ENCODE data around the gene SERPINB1. TPM values are rescaled to one million over a fixed set of nuclear protein-coding genes. Genes with fewer than 3 reads are reported as not detected.

Gene SERPINB1
- total RNA-seq, 1 experiment from 2014 or later, result 75.6 TPM

DNA sequence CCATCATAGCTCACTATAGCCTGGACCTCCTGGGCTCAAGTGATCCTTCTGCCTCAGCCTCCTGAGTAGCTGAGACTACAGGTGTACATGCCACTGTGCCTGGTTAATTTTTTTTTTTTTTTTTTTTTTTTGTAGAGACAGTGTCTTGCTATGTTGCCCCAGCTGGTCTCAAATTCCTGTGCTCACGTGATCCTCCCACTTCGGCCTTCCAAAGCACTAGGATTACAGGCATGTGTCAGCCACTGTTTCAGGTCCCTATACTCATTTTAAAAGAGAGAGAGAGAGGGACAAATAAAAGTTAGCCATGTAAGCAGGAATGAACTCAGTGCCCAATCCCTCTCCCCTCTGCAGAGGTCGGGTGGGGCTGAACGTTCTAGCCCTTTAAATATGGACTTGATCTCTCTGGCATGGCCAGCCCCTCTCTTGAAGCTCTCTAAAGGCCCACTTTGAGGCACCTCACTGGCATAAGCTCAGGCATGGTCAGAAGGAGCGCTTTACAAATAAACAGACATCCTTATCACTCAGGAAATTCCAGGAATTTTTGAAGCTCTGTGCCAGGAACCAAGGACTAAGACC is 9.0 kb upstream of the SERPINB1 start:
- POLR2A ChIA-PET, result interaction anchor here (0.6 to 1.1 kb wide), 2 partner anchors 9 to 139 kb away, joined by 3 to 4 read pairs; partner anchors contain the start of gene SERPINB1
- peaks cover 16% of the 10 kb centered on the region for H3K4me1 Mint-ChIP-seq (ENCODE audit: low read depth, unreplicated experiment)

DNA sequence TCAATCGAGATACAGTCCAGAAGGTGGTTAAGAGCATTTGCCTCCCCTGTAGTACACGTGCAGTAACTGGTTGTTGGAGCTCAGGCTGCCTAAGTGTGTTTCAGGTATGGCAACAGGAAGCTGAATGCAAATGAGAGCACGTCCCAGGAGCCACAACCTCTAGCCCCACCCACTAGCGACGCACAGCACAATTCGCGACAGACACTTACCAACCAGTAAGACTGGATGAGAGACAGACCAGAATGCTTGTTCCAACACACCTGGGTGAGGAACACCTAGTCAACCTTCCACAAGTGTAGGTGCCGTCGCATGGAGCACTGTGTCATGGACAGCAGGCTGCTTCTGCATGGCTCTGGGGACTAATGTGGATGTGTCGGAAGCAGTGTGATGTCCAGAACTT is 7.2 kb upstream of the SERPINB1 start:
- Mint-ChIP-seq H3K4me3 (ENCODE audit: unreplicated experiment) (no peak overlapping the region), H3K27ac (ENCODE audit: unreplicated experiment) (no peak overlapping the region), H3K27me3 (ENCODE audit: insufficient read depth, unreplicated experiment) (no peaks in the 10 kb centered on the region), H3K4me1 (ENCODE audit: low read depth, unreplicated experiment) (peaks cover 16% of the 10 kb centered on the region), H3K9me3 (ENCODE audit: unreplicated experiment) (no peaks in the 10 kb centered on the region), H3K36me3 (ENCODE audit: insufficient read depth, unreplicated experiment) (no peaks in the 10 kb centered on the region)
- H3K36me3 ChIP-seq (ENCODE audit: control insufficient read depth, insufficient read depth, low read length), result no peaks in the 10 kb centered on the region
- no peaks in the 10 kb centered on the region for H3K27me3 ChIP-seq (replicated peaks; ENCODE audit: control insufficient read depth, insufficient read depth, low read length)
- no peak for DNase-seq
- no peaks in the 10 kb centered on the region for H3K9me3 ChIP-seq
- H3K4me1 ChIP-seq, result peaks cover 27% of the 10 kb centered on the region
- H3K4me3 ChIP-seq (ENCODE audit: low read depth, low read length), result no peak overlapping the region
- no TSS peak for BruUV-seq (replicated peaks)
- intact Hi-C loops (cut with micrococcal nuclease; ENCODE audit: unreplicated experiment), result loop anchor here (5.0 to 10.0 kb wide), 2 partner anchors 43 to 206 kb away; no protein-coding TSS in a partner anchor
- CTCF ChIA-PET, result no interaction called here
- POLR2A ChIA-PET, result no interaction called here
- TF ChIP-seq, protein P1, sequence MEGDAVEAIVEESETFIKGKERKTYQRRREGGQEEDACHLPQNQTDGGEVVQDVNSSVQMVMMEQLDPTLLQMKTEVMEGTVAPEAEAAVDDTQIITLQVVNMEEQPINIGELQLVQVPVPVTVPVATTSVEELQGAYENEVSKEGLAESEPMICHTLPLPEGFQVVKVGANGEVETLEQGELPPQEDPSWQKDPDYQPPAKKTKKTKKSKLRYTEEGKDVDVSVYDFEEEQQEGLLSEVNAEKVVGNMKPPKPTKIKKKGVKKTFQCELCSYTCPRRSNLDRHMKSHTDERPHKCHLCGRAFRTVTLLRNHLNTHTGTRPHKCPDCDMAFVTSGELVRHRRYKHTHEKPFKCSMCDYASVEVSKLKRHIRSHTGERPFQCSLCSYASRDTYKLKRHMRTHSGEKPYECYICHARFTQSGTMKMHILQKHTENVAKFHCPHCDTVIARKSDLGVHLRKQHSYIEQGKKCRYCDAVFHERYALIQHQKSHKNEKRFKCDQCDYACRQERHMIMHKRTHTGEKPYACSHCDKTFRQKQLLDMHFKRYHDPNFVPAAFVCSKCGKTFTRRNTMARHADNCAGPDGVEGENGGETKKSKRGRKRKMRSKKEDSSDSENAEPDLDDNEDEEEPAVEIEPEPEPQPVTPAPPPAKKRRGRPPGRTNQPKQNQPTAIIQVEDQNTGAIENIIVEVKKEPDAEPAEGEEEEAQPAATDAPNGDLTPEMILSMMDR (IDR thresholded peaks at IDR 0.05; ENCODE audit: insufficient read depth in 1 of 2, low read depth in 1 of 2, low read length in 1 of 2, severe bottlenecking in 1 of 2, unreplicated experiment in 1 of 2), result no peak

More for the DNA sequence above, 9.0 kb upstream of the SERPINB1 start:
- Mint-ChIP-seq H3K27ac (ENCODE audit: unreplicated experiment) (no peak overlapping the region), H3K36me3 (ENCODE audit: insufficient read depth, unreplicated experiment) (no peaks in the 10 kb centered on the region), H3K9me3 (ENCODE audit: unreplicated experiment) (no peaks in the 10 kb centered on the region), H3K4me3 (ENCODE audit: unreplicated experiment) (no peak overlapping the region), H3K27me3 (ENCODE audit: insufficient read depth, unreplicated experiment) (no peaks in the 10 kb centered on the region)
- Histone ChIP-seq H3K27me3 (replicated peaks; ENCODE audit: control insufficient read depth, insufficient read depth, low read length) (no peaks in the 10 kb centered on the region), H3K4me1 (peaks cover 38% of the 10 kb centered on the region), H3K4me3 (ENCODE audit: low read depth, low read length) (no peak overlapping the region), H3K9me3 (no peaks in the 10 kb centered on the region), H3K36me3 (ENCODE audit: control insufficient read depth, insufficient read depth, low read length) (no peaks in the 10 kb centered on the region)
- DNase-seq, result no peak
- no TSS peak for BruUV-seq (replicated peaks)
- CTCF ChIA-PET, result interaction anchor here (0.6 to 1.6 kb wide), 4 partner anchors 9 to 59 kb away, joined by 3 to 15 read pairs (median 4); partner anchors contain the start of gene SERPINB1
- TF ChIP-seq, protein P1 (IDR thresholded peaks at IDR 0.05; ENCODE audit: insufficient read depth in 1 of 2, low read depth in 1 of 2, low read length in 1 of 2, severe bottlenecking in 1 of 2, unreplicated experiment in 1 of 2), result no peak
- intact Hi-C loops (cut with micrococcal nuclease; ENCODE audit: unreplicated experiment), result no loop called here

DNA sequence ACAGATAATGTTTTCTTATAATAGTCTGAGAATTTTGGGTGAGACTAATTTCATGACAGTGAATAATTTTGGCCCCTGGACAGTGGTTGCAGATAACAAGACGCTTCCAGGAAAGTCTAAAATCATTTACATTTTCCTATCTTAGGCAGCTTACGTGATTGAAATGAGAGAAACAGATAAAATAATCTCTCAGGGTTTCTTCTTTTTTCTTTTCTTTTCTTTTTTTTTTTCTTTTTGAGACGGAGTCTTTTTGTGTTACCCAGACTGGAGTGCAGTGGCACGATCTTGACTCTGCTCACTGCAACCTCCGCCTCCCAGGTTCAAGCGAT is 4.2 kb upstream of the SERPINB1 start:
- peaks cover 22% of the 10 kb centered on the region for H3K4me1 Mint-ChIP-seq (ENCODE audit: low read depth, unreplicated experiment)
- H3K27ac Mint-ChIP-seq (ENCODE audit: unreplicated experiment), result no peak overlapping the region
- CTCF ChIA-PET, result interaction anchor here (0.8 to 2.4 kb wide), 17 partner anchors 18 to 218 kb away, joined by 3 to 29 read pairs (median 6); no protein-coding TSS in a partner anchor
- TF ChIP-seq, protein P1 (IDR thresholded peaks at IDR 0.05; ENCODE audit: insufficient read depth in 1 of 2, low read depth in 1 of 2, low read length in 1 of 2, severe bottlenecking in 1 of 2, unreplicated experiment in 1 of 2), result no peak
- BruUV-seq (replicated peaks), result no TSS peak
- H3K4me3 Mint-ChIP-seq (ENCODE audit: unreplicated experiment), result no peak overlapping the region
- POLR2A ChIA-PET, result interaction anchor here (0.9 to 1.0 kb wide), 3 partner anchors 20 to 145 kb away, joined by 3 read pairs; no protein-coding TSS in a partner anchor
- no peaks in the 10 kb centered on the region for H3K9me3 ChIP-seq
- H3K4me1 ChIP-seq, result peaks cover 23% of the 10 kb centered on the region
- no peaks in the 10 kb centered on the region for H3K27me3 ChIP-seq (replicated peaks; ENCODE audit: control insufficient read depth, insufficient read depth, low read length)
- no peak for DNase-seq
- no peak overlapping the region for H3K4me3 ChIP-seq (ENCODE audit: low read depth, low read length)
- H3K36me3 Mint-ChIP-seq (ENCODE audit: insufficient read depth, unreplicated experiment), result peaks cover 12% of the 10 kb centered on the region
- no peaks in the 10 kb centered on the region for H3K9me3 Mint-ChIP-seq (ENCODE audit: unreplicated experiment)
- H3K27me3 Mint-ChIP-seq (ENCODE audit: insufficient read depth, unreplicated experiment), result no peaks in the 10 kb centered on the region
- intact Hi-C loops (cut with micrococcal nuclease; ENCODE audit: unreplicated experiment), result loop anchor here (1.0 to 10.0 kb wide), 7 partner anchors 30 to 209 kb away; no protein-coding TSS in a partner anchor
- no peaks in the 10 kb centered on the region for H3K36me3 ChIP-seq (ENCODE audit: control insufficient read depth, insufficient read depth, low read length)

All from Caco-2 (cell line).